GM12875 (cell line): ENCODE measurements around the gene RASA3.

Experiments used
- H3K4me3 ChIP-seq: one replicate; pipeline ENCODE4 v1.5.1; 2011; ENCODE audit warnings: low read depth, low read length, control low read depth
- TF ChIP-seq, protein P1 (sequence below): IDR thresholded peaks from 2 replicates; pipeline ENCODE4 v1.5.1; 2011; ENCODE audit warnings: low read depth, mild to moderate bottlenecking, control low read depth, inconsistent platforms, low read length, moderate library complexity, borderline replicate concordance; ENCODE audit not compliant: insufficient read depth

The RASA3 gene

GRCh38 chr13:114088234-114088633, 44.2 kb downstream of the RASA3 start:
- TF ChIP-seq, protein P1, sequence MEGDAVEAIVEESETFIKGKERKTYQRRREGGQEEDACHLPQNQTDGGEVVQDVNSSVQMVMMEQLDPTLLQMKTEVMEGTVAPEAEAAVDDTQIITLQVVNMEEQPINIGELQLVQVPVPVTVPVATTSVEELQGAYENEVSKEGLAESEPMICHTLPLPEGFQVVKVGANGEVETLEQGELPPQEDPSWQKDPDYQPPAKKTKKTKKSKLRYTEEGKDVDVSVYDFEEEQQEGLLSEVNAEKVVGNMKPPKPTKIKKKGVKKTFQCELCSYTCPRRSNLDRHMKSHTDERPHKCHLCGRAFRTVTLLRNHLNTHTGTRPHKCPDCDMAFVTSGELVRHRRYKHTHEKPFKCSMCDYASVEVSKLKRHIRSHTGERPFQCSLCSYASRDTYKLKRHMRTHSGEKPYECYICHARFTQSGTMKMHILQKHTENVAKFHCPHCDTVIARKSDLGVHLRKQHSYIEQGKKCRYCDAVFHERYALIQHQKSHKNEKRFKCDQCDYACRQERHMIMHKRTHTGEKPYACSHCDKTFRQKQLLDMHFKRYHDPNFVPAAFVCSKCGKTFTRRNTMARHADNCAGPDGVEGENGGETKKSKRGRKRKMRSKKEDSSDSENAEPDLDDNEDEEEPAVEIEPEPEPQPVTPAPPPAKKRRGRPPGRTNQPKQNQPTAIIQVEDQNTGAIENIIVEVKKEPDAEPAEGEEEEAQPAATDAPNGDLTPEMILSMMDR = no peak
- H3K4me3 ChIP-seq = no peak overlapping the region

DNA sequence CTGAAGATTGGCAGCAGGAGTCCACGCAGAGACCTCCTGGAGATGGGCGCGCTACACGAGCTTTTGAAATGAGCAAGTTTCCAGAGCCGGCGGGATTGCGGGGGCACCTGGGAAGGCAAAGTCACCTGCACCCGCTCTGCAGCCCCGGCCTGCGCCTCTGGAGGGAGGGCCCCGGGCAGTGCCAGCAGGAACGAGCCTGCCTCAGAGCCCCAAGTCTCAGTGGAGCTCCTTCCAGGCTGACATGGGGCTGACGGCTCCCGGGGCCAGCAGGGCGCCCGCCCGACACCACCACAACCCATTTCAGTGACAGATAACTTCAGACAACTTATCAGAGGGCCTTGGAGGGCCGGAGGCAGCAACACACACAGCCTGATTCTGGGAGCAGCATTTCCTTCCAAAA, 45.0 kb downstream of the RASA3 start:
- TF ChIP-seq, protein P1 = no peak
- H3K4me3 ChIP-seq = no peak overlapping the region

GRCh38 chr13:114082849-114083645, 49.4 kb downstream of the RASA3 start:
- TF ChIP-seq, protein P1 = no peak
- H3K4me3 ChIP-seq = no peak overlapping the region

GRCh38 chr13:114081761-114082681, 50.4 kb downstream of the RASA3 start:
- no peak overlapping the region for H3K4me3 ChIP-seq
- TF ChIP-seq, protein P1 = no peak

DNA sequence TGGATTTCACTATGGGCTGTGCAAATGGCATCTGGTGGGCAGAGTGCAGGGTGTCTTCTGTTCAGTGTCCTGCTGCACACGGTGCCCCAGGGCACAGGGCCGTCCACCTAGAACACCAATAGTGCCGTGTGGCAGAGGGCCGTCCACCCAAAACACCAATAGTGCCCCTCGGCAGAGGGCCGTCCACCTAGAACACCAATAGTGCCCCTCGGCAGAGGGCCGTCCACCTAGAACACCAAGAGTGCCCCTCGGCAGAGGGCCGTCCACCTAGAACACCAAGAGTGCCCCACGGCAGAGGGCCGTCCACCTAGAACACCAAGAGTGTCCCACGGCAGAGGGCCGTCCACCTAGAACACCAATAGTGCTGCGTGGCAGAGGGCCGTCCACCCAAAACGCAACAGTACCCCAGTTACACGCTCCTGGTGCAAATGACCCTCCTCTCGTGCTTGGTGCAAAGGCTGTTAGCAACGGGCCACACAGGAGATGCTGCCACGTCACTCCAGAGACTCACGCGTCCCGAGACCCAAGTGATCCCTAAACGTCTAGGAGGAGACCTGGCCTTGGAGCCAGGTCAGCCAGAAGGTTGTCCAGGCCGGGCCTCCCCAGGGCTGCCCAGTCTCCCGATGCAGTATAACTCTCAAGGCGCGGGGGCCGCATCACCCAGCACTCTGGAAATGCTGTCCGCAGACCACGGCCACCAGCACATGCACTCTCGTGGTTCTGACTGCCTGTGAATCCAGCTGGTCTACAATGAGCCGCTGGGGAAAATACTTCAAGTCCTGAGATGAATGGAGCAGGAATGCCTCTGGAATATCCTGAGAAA, 51.5 kb downstream of the RASA3 start:
- H3K4me3 ChIP-seq = no peak overlapping the region
- TF ChIP-seq, protein P1 = no peak

DNA sequence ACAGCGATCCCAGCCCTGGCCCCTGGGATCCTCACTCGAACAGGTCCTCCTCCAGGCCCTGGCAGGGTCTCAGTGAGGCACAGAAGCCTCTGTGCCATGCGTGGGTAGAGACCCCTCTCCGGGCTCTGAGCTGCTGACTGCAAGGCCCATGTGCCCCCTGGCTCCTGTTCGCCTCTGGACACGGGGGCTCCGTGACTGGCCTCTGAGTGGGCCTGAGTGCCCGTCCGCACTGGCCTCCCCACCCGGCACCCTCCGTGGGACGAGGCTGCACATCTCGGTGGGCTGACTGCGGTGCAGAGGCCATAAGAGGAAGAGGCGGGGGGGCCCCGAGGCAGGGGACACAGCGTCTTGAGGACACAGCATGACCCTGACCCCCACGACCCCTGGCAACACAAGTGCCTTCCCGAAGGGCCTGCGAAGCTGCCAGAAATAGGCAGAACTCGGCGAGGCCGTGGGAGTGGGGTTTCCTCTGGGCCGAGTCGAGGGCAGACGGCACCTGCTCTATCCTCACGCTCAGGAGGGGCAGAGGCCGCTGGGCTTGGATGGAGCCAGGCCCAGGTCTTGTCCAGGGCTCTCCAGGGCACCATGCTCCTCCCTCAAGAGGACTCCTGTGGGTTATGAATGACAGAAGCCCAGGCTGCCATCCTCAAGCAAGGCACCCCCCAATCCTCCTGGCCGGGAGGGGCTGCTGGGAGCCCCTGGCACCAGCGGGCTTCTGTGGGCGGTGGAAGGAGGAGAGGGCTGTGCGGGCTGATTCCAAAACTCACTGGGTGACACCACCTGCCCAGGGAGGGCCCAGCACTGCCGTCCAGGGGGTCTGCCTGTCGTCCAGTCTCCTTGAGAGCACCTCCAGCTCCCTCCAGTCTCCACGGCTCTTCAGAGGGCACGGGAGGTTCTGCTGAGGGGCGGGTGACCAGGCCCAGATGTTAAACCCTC, 52.6 kb downstream of the RASA3 start:
- H3K4me3 ChIP-seq = no peak overlapping the region

More for the DNA sequence above, 52.6 kb downstream of the RASA3 start:
- TF ChIP-seq, protein P1 = no peak
